ENCODE results near the gene TGM3. TPM values are rescaled to one million over a fixed set of nuclear protein-coding genes. Genes with fewer than 3 reads are reported as not detected.

The TGM3 gene
- total RNA-seq, 2 experiments from 2014 or later, result not detected

Other genes starting within 250 kb of the TGM3 start
- gene STK35, start 194.2 kb upstream of the TGM3 start, total RNA-seq, result 10 to 100 TPM; 14.9 to 16.2 TPM
- not detected for gene TGM6, start 84.9 kb downstream of the TGM3 start, total RNA-seq
- gene SNRPB, start 174.8 kb downstream of the TGM3 start, total RNA-seq, result 100 to 1,000 TPM; 338 to 339 TPM
- gene ZNF343, start 212.9 kb downstream of the TGM3 start, total RNA-seq, result 1 to 10 TPM; 8.7 to 9.0 TPM
- not detected for gene TMC2, start 240.6 kb downstream of the TGM3 start, total RNA-seq

Measured in activated CD8-positive, alpha-beta T cell treated with anti-CD3 and anti-CD28 coated beads, Interleukin-2, amount 10 ng/mL, durations not matched to agents 7 days and 5 days (primary cell).